ENCODE data around the gene UGT1A4.

DNA sequence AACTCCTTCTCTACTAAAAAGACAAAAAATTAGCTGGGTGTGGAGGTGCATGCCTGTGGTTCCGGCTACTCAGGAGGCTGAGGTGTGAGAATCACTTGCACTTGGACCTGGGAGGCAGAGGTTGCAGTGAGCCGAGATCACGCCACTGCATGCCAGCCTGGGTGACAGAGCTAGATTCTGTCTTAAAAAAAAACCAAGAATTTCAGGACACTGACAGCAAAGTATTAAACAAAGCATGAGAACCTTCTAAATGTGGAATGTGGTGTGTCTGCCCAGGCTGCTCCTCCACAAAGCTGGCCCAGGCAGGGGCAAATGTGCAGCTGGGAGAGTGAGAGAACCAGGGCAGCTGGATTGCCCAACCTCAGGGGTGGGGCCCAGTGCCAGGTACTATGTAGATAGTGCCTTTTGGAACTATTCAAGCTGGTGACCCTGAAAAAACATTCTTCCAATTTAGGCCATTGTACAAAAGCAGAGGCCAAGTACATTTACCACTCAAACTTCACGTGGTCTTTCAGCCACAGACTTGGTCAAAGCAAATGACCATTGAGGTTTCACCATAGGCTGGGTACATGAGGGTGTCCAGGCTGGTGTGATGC lies 12.5 kb upstream of the UGT1A4 start:
- TF ChIP-seq GATA2 (IDR thresholded peaks at IDR 0.05; ENCODE audit: low read depth, low read length), result no peak
- TF ChIP-seq GATA3 (IDR thresholded peaks at IDR 0.05; ENCODE audit: low read depth, low read length), result no peak
